ENCODE data around the gene DDX50.
"Not testable (repeated sequence)": the region's sequence is repeated elsewhere in the genome, so short reads cannot be mapped to it uniquely, and the experiment has no call there.

DNA sequence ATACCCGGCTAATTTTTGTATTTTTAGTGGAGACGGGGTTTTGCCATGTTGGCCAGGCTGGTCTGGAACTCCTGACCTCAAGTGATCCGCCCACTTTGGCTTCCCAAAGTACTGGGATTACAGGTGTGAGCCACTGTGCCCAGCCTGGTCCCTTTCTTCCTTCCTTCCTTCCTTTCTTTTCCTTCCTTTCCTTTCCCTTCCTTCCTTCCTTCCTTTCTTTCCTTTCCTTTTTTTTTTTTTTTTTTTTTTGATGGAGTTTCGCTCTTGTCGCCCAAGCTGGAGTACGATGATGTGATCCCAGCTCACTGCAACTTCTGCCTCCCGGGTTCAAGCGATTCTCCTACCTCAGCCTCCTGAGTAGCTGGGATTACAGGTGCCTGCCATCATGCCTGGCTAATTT, 28.8 kb downstream of the DDX50 start:
- not testable (repeated sequence) for TF ChIP-seq NPAS2 (CRISPR knock-in tag; IDR thresholded peaks at IDR 0.05; ENCODE audit: borderline replicate concordance); CHD4 (IDR thresholded peaks at IDR 0.05; ENCODE audit: borderline replicate concordance); POLR2AphosphoS2 (conservative IDR thresholded peaks at IDR 0.05; ENCODE audit: low read length); ZSCAN20 (CRISPR knock-in tag; IDR thresholded peaks at IDR 0.05); MAFK (IDR thresholded peaks at IDR 0.05; ENCODE audit: partially characterized antibody); HDAC2 (IDR thresholded peaks at IDR 0.05)
- TF ChIP-seq, protein P1, sequence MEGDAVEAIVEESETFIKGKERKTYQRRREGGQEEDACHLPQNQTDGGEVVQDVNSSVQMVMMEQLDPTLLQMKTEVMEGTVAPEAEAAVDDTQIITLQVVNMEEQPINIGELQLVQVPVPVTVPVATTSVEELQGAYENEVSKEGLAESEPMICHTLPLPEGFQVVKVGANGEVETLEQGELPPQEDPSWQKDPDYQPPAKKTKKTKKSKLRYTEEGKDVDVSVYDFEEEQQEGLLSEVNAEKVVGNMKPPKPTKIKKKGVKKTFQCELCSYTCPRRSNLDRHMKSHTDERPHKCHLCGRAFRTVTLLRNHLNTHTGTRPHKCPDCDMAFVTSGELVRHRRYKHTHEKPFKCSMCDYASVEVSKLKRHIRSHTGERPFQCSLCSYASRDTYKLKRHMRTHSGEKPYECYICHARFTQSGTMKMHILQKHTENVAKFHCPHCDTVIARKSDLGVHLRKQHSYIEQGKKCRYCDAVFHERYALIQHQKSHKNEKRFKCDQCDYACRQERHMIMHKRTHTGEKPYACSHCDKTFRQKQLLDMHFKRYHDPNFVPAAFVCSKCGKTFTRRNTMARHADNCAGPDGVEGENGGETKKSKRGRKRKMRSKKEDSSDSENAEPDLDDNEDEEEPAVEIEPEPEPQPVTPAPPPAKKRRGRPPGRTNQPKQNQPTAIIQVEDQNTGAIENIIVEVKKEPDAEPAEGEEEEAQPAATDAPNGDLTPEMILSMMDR (IDR thresholded peaks at IDR 0.05) = not testable (repeated sequence)

All from A549 (cell line).